Right lobe of liver (tissue), 6 donors: ENCODE results near the gene CBX2. TPM values are rescaled to one million over a fixed set of nuclear protein-coding genes. Genes with fewer than 3 reads are reported as not detected.

Experiments used
- ATAC-seq, 4 donors: fragments of 200-7000 bp; cut with Tn5 transposase; one replicate each; pipeline ENCODE4 v1.9.1; 2020; ENCODE audit warnings: mild to moderate bottlenecking in 4 of 4, moderate library complexity in 4 of 4
- DNase-seq, 3 donors: peaks; one replicate each; pipeline ENCODE4 v3.0.0-alpha.2; 2020
- H3K27ac ChIP-seq, 3 donors: fragments of 200-600 bp; one replicate each; pipeline ENCODE4 v1.8.0; 2022
- H3K27me3 ChIP-seq, 2 donors: fragments of 200-600 bp; one replicate each; pipeline ENCODE4 v1.8.0; 2022
- H3K36me3 ChIP-seq, 4 donors: fragments of 200-600 bp; sonication (generic) in 1 of 4; one replicate each; pipeline versions ENCODE4 v1.5.1 to v1.8.0; 2017 to 2022; ENCODE audit warnings: control low read depth in 1 of 4
- H3K4me1 ChIP-seq, 4 donors: fragments of 200-600 bp; sonication (generic) in 1 of 4; one replicate each; pipeline versions ENCODE4 v1.5.1 to v1.8.0; 2017 to 2022; ENCODE audit warnings: control low read depth in 1 of 4
- H3K4me3 ChIP-seq, 3 donors: fragments of 200-600 bp; one replicate each; pipeline ENCODE4 v1.8.0; 2022
- H3K9me3 ChIP-seq, 4 donors: fragments of 200-600 bp; sonication (generic) in 1 of 4; one replicate each; pipeline versions ENCODE4 v1.5.1 to v1.8.0; 2017 to 2022; ENCODE audit warnings: control low read depth in 1 of 4
- CTCF ChIP-seq, 4 donors: fragments of 200-600 bp in 3 of 4; fragments of 450-650 bp in 1 of 4; IDR thresholded peaks; one replicate each; pipeline versions ENCODE4 v1.5.1 to v1.8.0; 2016 to 2022; ENCODE audit warnings: antibody characterized with exemption in 4 of 4, mild to moderate bottlenecking in 2 of 4
- POLR2A ChIP-seq: fragments of 450-650 bp; IDR thresholded peaks from one replicate; pipeline ENCODE4 v1.6.1; 2017; ENCODE audit warnings: antibody characterized with exemption, mild to moderate bottlenecking
- WGBS: methylation state at CpG from one replicate; pipeline ENCODE4 v1.1.6; 2018; ENCODE audit warnings: low coverage, low lambda C conversion rate; ENCODE audit not compliant: insufficient coverage; ENCODE audit errors: missing lambda C conversion rate; 5-methylcytosine and 5-hydroxymethylcytosine counted together
- intact Hi-C, 2 donors: fragments of 100-400 bp; cut with DNase I; formaldehyde crosslinking; loops; one replicate each; pipeline versions ENCODE4 v1.11.2 to v1.14.1; 2022
- total RNA-seq, 6 experiments: library from RNA; depleted of rRNA in 2 of 6; stranded (reverse); fragments of >200 nt in 2 of 6; fragmentation: NEBNext Ultra II Directional in 3 of 6; extraction: Animal tissue kit (Norgen Biotek cat#: 25700) in 3 of 6; gene quantifications; one replicate each; pipeline versions ENCODE4 v1.1.0 to v1.2.4, GENCODE V29; 2016 to 2023
- donor health status: DM: no; HTN: yes; CAD: no.
- donor health status: DM: no; HTN: no; CAD: no.
- donor health status: DM: no; HTN: no; CAD: no.
- donor health status: DM: no; HTN: yes; CAD: no.
- donor health status: DM: no; HTN: yes; CAD: no.

The CBX2 gene
- total RNA-seq, 6 experiments from 2014 or later, result 0.33 to 3.5 (median 1.1) TPM

DNA sequence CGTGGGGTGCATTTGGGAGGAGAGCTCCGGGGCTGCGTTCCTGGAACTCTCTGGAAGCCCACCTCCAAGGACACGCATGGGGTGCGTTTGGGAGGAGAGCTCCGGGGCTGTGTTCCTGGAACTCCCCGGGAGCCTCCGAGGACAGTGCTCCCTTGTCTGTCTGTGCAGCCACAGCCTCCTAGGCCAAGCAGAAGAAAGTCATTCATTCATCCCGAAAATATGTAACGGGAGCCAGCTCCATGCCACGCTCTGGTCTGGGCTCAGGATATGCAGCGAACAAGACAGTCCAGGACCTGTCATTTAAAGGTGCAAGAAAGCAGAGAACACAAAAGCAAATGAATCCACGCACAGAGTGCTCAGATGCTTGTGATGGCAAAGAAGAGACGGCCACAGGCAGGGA is 39.3 kb upstream of the CBX2 start:
- 80% methylated on average over 1 of the region's 14 CpGs for WGBS
- no peaks in the 10 kb centered on the region for H3K36me3 ChIP-seq
- TF ChIP-seq POLR2A (no peak), CTCF (IDR thresholded peaks at IDR 0.05) (no peak)
- ATAC-seq (no peak), DNase-seq (no peak)
- intact Hi-C loops, result no loop called here
- no peak overlapping the region for H3K4me3 ChIP-seq
- H3K27me3 ChIP-seq, result no peaks in the 10 kb centered on the region
- no peaks in the 10 kb centered on the region for H3K9me3 ChIP-seq
- peaks cover 0 to 11% (median 5%) of the 10 kb centered on the region in 4 donors for H3K4me1 ChIP-seq
- no peak overlapping the region for H3K27ac ChIP-seq

- ATAC-seq (no peak), DNase-seq (no peak)
- intact Hi-C loops, result no loop called here
- WGBS, result 76% methylated on average over 21 of the region's 28 CpGs
- Histone ChIP-seq H3K4me1 (peaks cover 0 to 8% (median 4%) of the 10 kb centered on the region in 4 donors), H3K9me3 (no peaks in the 10 kb centered on the region), H3K27ac (no peak overlapping the region), H3K4me3 (no peak overlapping the region), H3K27me3 (no peaks in the 10 kb centered on the region), H3K36me3 (no peaks in the 10 kb centered on the region)
- no peak for TF ChIP-seq CTCF (IDR thresholded peaks at IDR 0.05)
Measured at GRCh38 chr17:79739148-79740062, 38.5 kb upstream of the CBX2 start.

DNA sequence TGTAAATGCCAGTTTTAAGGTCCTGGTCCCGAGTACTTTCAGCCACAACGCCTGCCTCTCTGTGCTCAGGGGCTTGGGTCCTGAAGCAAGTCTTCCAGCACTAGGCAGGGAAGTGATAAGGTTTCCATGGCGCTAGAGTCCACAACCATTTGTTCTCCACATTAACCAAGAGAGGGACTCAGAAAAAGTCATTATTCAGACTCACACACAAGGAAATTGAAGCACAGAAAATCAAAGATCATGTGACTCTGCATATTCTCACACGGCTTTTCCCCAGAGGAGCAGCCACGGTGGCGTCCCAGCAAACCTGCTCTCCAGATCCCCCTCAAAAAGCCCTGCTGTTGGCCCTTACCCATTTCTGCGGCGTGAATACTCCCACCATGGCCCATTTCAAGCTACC is 37.5 kb upstream of the CBX2 start:
- ATAC-seq, result peak in 1 of 4 donors; percentile 15
- WGBS, result 30% methylated on average over 6 of the region's 8 CpGs
- Histone ChIP-seq H3K9me3 (no peaks in the 10 kb centered on the region), H3K27ac (no peak overlapping the region), H3K27me3 (no peaks in the 10 kb centered on the region), H3K4me3 (no peak overlapping the region), H3K4me1 (peaks cover 0 to 8% (median 4%) of the 10 kb centered on the region in 4 donors), H3K36me3 (no peaks in the 10 kb centered on the region)
- intact Hi-C loops, result no loop called here
- DNase-seq, result no peak
- TF ChIP-seq POLR2A (no peak), CTCF (IDR thresholded peaks at IDR 0.05) (no peak)

- no peak for DNase-seq
- no peak overlapping the region for H3K4me3 ChIP-seq
- peaks cover 0 to 17% (median 4%) of the 10 kb centered on the region in 4 donors for H3K4me1 ChIP-seq
- H3K9me3 ChIP-seq, result no peaks in the 10 kb centered on the region
- peak in 1 of 4 donors; percentile 3 for ATAC-seq
- 26% methylated on average over 8 of the region's 10 CpGs for WGBS
- TF ChIP-seq CTCF (IDR thresholded peaks at IDR 0.05) (no peak), POLR2A (no peak)
- no peaks in the 10 kb centered on the region for H3K27me3 ChIP-seq
- no peaks in the 10 kb centered on the region for H3K36me3 ChIP-seq
- H3K27ac ChIP-seq, result no peak overlapping the region
- intact Hi-C loops, result no loop called here
Measured at GRCh38 chr17:79741401-79741750, 36.6 kb upstream of the CBX2 start.
